GM18870 (cell line): ENCODE measurements around the gene OR13C3.
"Not testable (repeated sequence)": the region's sequence is repeated elsewhere in the genome, so short reads cannot be mapped to it uniquely, and the experiment has no call there.

ENCODE experiments used
- ATAC-seq: cut with Tn5 transposase; IDR thresholded peaks from one replicate; pipeline ENCODE4 v1.9.1; 2021; ENCODE audit warnings: moderate library complexity; ENCODE audit not compliant: unreplicated experiment

The OR13C3 gene

DNA sequence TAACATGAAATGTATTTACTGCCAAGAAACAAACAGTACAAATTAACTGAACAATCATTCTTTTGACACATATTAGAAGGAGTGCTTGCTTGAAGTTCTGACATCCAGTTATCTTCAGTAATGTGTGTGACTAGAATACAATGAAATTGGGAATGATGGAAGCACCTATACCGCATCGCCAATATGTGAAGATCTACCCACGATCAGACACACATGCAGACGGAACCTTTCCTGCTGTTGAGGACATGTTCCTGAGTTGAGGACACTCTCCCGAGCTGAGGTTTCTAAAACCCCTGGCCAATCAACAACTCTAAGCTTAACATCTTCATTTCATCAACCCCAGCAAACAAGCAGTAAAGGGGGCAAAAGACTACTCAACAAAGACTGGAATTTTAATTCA is at the start of gene OR13C3:
OR13C3 (minus strand) TSS at position 101 of the 400 bp plus-strand sequence. CDS start 133 bp downstream, outside the sequence.
- ATAC-seq, result no peak

GRCh38 chr9:104580562-104580961 is 43.9 kb upstream of the OR13C3 start:
- ATAC-seq, result no peak

- ATAC-seq, result no peak
Observed at GRCh38 chr9:104577263-104577662, 40.6 kb upstream of the OR13C3 start.

GRCh38 chr9:104575456-104575855 is 38.8 kb upstream of the OR13C3 start:
- no peak for ATAC-seq

GRCh38 chr9:104572612-104573011 is 36.0 kb upstream of the OR13C3 start:
- ATAC-seq, result no peak

DNA sequence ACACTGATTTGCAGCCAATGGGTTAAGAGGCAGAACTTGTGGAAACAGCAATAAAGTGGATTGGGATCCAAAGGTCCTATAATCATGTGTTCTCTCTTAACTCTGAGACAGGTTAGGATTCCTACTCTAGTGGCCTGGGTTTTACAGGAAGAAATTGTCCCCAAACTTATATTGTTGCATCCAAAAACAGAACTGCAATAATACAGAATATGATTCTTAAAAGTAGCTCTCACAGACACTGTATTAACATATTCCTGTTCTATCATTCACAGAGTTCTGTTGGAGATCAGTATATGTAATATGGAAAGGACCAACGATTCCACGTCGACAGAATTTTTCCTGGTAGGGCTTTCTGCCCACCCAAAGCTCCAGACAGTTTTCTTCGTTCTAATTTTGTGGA is 32.2 kb upstream of the OR13C3 start, which contains the start of gene OR13C8:
OR13C8 (plus strand) TSS at position 301 of the 400 bp plus-strand sequence; CDS start at position 301, 0 bp downstream.
- no peak for ATAC-seq

DNA sequence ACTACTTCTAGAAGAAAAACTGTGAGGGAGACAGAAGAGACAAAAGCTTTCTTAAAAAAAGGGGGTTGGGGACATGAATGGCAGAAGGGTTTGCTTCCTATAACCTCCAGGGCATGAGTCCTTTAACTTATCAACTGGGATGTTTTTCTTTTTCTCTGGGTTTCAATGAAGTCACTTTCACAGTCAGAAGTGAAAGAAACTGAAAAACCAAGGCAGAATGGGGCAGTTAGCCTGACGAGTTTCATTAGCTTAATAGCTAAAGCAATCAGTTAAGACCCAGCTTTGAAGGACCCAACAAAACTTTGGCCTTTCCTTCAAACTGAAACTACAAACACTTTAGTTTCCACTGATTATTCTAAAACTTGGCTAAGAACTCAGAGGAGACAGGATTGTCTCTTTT is 27.7 kb upstream of the OR13C3 start:
- no peak for ATAC-seq

DNA sequence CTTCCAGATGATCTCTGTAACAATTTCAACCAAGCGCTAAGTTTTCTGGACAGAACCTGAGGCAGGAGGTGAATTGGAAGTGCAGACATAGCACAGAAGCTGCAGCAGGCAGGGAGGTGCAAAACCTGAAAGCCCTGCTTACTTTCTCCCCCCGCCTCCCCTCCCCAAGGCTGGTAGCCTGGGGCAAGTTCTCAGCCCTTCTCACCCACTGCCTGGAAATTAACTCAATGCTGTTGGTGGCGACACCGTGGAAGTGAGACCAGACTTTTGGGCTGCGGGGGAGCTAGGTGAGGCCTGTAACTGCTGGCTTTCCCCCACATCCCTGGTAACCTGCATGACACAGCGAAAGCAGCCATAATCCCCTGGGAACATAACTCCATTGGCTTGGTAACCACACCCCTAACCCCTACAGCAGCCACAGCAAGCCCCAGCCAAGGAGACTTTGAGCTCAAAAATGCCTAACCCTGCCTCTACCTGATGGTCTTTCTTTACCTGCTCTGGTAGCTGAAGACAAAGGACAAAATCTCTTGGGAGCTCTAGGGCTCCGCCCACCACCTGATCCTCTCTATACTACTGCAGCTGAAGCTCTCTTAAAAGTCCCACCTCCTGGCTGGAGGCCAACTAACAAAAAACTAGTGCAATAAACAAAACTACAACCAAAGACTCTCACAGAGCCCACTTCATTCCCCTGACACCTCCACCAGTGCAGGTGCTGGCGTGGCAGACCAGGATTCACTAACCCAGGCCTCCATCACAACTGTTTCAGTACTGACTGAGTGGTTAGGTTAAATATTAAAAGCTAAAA is 20.4 kb upstream of the OR13C3 start:
- no peak for ATAC-seq

DNA sequence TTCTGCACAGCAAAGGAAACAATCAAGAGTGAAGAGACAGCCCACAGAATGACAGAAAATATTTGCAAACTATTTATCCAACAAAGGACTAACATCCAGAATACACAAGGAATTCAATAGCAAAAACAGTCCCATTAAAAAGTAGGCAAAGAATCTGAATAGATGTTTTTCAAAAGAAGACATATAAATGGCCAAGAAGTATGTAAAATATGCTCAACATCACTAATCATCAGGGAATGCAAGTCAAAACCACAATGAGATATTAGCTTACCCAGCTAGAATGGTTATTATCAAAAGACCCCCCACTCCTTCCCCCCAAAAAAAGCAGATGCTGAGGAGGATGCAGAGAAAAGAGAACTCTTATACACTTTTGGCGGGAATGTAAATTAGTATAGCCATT is 18.9 kb upstream of the OR13C3 start:
- no peak for ATAC-seq

- no peak for ATAC-seq
Observed at GRCh38 chr9:104553261-104553660, 16.6 kb upstream of the OR13C3 start.

DNA sequence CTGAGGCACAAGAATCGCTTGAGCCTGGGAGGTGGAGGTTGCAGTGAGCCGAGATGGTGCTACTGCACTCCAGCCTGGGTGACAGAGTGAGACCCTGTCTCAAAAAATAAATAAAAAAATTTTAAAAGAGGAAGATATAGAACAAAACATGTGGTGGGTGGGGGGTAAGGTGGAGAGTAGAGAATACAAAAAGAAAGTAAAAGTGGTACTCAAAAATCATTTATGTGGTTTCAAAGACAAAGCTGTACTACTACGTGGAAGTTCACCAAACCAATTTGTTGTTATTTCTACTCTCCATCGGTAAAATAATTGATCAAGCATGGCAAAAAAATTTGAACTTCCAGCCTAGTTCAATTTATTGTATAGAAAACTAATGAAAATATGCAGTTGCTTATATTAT is 8.0 kb upstream of the OR13C3 start:
- ATAC-seq, result no peak

DNA sequence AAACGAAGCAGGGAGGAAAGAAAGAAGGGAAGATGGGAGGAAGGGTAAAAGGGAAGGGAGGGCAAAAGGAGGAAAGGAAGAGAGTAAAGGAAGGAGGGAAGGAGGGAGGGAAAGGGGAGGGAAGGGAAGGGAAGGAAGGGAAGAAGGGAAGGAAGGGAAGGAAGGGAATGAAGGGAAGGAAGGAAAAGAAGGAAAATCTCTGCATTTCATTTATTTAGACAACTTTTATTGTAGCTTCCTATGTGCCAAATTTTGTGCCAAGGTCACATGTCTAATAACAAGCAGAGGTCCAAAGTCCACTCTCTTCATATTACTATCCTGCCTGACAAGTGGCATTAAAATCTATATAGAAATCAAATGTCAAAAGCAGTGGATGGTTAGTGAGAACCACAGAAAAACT is 2.6 kb upstream of the OR13C3 start:
- ATAC-seq, result no peak

- ATAC-seq, result no peak
Observed at GRCh38 chr9:104527109-104527508, 9.5 kb downstream of the OR13C3 start, which contains the start of gene OR13C4. Gene OR13C4, minus strand, starts transcription at chr9:104527209. Its CDS starts 0 bp downstream, at chr9:104527209.

GRCh38 chr9:104520241-104520640 is 16.4 kb downstream of the OR13C3 start:
- ATAC-seq, result not testable (repeated sequence)

- no peak for ATAC-seq
Observed at GRCh38 chr9:104514901-104515300, 21.8 kb downstream of the OR13C3 start.

DNA sequence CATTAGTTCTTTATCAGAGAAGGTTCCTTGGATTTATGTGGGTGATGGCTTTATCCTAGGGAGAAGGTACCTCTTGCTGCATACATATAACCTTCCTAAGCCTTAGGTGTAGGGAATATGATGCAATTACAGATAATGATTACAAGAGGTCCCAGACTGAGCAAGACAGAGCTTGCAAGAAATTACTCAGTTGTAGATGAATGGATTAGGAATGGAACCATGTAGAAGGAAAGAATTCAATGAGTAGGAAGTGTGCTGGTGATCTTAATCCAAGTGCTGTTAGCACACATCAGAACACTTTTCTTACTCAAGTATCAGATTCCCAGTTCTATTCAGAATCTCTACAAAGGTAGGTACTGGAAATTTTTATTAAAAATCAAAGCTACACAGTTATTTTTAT is 30.1 kb downstream of the OR13C3 start:
- ATAC-seq, result no peak

DNA sequence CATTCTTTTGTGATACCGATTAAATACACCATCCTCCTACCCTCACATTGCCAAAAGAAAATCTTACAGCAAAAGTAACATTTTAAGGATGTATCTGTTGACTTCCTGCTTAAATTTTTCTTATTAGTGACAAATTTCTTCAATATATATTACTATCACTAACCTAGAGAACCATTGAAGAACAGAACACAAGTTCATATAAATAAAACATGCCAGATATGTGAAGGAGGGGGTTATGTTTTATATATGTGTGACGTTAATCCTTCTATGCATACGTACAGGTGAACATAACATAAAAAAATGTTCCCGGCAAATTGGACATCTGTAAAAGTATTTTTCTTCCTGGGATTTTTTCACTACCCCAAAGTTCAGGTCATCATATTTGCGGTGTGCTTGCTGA is 32.7 kb downstream of the OR13C3 start, which contains the start of gene OR13F1:
OR13F1 (plus strand) TSS at position 301 of the 400 bp plus-strand sequence; CDS start at position 301, 0 bp downstream.
- no peak for ATAC-seq

DNA sequence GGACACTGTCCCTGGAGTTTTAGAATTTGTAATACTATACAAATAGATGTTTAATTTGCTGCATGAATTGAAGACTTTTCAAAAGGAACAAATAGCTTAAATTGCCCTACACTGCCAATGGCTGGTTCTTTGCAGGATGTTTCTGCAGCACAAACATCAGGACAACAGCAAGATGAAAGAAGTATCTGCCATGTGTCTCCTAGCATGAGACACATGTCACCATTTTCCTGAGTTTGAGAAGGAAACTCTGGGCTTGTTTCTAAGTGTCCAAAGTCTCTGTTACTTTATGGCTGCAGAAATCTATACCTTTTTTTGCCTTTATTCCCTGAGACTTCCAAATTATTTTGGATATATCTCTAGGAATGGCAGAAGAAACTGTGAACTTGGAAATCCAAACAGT is 33.2 kb downstream of the OR13C3 start:
- no peak for ATAC-seq

DNA sequence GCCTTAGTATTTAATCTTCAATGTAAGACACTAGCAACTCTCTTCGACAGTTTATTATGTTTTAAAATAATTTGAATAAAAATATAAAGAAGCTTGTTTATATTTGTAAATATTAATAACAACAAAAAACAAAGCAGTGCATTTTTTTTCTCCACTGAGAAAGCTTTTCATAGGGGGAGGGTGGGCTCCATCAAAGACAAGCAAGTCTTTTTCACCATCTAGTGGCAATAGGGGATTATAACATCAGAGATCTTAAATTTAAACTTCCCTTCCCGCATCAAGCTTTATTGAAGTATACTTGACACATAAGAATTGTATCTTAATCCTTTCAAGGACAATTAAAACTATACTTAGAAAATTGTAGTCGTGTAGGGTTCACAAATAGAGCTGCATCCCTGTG is 41.8 kb downstream of the OR13C3 start:
- no peak for ATAC-seq
